Measurements from ENCODE around the gene RUFY1. TPM values are rescaled to one million over a fixed set of nuclear protein-coding genes. Genes with fewer than 3 reads are reported as not detected.

RUFY1 gene
- total RNA-seq, 1 experiment from 2014 or later, result 34.0 TPM

DNA sequence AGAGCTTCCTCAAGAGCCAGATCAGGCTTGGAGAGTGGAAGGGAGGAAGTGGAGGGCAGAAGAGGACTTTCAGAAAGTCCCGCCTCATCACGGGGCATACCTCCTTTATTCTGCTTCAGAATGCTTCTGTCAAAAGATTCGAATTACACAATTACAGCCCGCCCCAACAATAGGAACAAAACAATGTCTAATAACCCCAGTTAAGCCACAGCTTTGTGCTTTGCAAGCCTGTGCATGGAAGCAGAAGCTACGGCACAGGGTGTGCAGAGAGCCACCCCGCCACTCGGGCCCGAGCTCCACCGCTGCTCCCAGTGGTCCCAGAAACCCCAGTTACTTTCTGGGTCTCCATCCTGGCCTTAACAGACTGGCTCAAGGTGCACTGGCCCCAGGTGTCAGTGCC, 49.6 kb downstream of the RUFY1 start (continued):
- TF ChIP-seq CTCF (IDR thresholded peaks at IDR 0.05) (no peak), ZNF396 (CRISPR knock-in tag; IDR thresholded peaks at IDR 0.05; ENCODE audit: borderline replicate concordance) (no peak), NFE2L1 (CRISPR knock-in tag; IDR thresholded peaks at IDR 0.05) (no peak), CBFB (CRISPR knock-in tag; IDR thresholded peaks at IDR 0.05; ENCODE audit: low read depth) (no peak), CREM (CRISPR knock-in tag; IDR thresholded peaks at IDR 0.05) (no peak)
- TF ChIP-seq, protein P1, sequence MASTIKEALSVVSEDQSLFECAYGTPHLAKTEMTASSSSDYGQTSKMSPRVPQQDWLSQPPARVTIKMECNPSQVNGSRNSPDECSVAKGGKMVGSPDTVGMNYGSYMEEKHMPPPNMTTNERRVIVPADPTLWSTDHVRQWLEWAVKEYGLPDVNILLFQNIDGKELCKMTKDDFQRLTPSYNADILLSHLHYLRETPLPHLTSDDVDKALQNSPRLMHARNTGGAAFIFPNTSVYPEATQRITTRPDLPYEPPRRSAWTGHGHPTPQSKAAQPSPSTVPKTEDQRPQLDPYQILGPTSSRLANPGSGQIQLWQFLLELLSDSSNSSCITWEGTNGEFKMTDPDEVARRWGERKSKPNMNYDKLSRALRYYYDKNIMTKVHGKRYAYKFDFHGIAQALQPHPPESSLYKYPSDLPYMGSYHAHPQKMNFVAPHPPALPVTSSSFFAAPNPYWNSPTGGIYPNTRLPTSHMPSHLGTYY (CRISPR knock-in tag; IDR thresholded peaks at IDR 0.05), result no peak

- TF ChIP-seq SP1 (CRISPR knock-in tag; conservative IDR thresholded peaks at IDR 0.05) (no peak), ZNF121 (CRISPR knock-in tag; IDR thresholded peaks at IDR 0.05) (no peak), TP53 (CRISPR knock-in tag; IDR thresholded peaks at IDR 0.05) (no peak), STAT6 (CRISPR knock-in tag; conservative IDR thresholded peaks at IDR 0.05; ENCODE audit: low read depth) (no peak), NFE2L1 (CRISPR knock-in tag; IDR thresholded peaks at IDR 0.05) (no peak)
- TF ChIP-seq, protein P2, sequence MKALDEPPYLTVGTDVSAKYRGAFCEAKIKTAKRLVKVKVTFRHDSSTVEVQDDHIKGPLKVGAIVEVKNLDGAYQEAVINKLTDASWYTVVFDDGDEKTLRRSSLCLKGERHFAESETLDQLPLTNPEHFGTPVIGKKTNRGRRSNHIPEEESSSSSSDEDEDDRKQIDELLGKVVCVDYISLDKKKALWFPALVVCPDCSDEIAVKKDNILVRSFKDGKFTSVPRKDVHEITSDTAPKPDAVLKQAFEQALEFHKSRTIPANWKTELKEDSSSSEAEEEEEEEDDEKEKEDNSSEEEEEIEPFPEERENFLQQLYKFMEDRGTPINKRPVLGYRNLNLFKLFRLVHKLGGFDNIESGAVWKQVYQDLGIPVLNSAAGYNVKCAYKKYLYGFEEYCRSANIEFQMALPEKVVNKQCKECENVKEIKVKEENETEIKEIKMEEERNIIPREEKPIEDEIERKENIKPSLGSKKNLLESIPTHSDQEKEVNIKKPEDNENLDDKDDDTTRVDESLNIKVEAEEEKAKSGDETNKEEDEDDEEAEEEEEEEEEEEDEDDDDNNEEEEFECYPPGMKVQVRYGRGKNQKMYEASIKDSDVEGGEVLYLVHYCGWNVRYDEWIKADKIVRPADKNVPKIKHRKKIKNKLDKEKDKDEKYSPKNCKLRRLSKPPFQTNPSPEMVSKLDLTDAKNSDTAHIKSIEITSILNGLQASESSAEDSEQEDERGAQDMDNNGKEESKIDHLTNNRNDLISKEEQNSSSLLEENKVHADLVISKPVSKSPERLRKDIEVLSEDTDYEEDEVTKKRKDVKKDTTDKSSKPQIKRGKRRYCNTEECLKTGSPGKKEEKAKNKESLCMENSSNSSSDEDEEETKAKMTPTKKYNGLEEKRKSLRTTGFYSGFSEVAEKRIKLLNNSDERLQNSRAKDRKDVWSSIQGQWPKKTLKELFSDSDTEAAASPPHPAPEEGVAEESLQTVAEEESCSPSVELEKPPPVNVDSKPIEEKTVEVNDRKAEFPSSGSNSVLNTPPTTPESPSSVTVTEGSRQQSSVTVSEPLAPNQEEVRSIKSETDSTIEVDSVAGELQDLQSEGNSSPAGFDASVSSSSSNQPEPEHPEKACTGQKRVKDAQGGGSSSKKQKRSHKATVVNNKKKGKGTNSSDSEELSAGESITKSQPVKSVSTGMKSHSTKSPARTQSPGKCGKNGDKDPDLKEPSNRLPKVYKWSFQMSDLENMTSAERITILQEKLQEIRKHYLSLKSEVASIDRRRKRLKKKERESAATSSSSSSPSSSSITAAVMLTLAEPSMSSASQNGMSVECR (CRISPR knock-in tag; IDR thresholded peaks at IDR 0.05; ENCODE audit: borderline replicate concordance), result no peak
- ChIA-PET POLR2A (no interaction called here), CTCF (interaction anchor here (1.0 kb wide), 1 partner anchor 67 kb away, joined by 5 read pairs; no protein-coding TSS in a partner anchor)
- Mint-ChIP-seq H3K27me3 (ENCODE audit: low read depth) (no peaks in the 10 kb centered on the region), H3K27ac (no peak overlapping the region; the same call in 1 of the 2 replicates), H3K9me3 (no peaks in the 10 kb centered on the region), H3K4me1 (no peaks in the 10 kb centered on the region), H3K36me3 (peaks cover 47% of the 10 kb centered on the region), H3K4me3 (no peak overlapping the region)
- peak; percentile 10 for DNase-seq (ENCODE audit: low spot score)
- no peak for ATAC-seq
These were observed 51.7 kb downstream of the RUFY1 start for GRCh38 chr5:179601871-179602625.

DNA sequence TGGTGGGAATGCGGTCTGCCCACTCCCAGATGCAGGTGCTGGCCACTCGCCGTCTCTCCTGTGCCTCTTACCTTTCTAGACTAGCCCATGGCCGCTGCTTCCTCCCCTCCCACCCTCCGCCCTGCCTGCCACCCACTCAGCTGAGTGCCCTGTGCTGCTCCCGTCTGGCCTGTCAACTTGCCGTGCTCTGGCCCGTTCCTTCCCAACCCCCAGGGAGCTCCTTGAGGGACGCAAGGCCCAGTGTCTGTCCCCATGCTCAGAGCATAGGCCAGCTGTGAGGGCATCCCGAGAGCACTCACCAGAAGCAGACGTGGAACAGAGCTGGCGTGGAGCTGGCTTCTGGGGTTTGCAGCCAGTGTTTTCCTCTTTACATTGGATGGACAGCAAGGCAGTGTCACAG, 53.0 kb downstream of the RUFY1 start:
- H3K27ac Mint-ChIP-seq, result no peak overlapping the region
- peaks cover 44% of the 10 kb centered on the region for H3K36me3 Mint-ChIP-seq
- H3K4me3 Mint-ChIP-seq, result no peak overlapping the region
- DNase-seq (ENCODE audit: low spot score) (no peak), ATAC-seq (no peak)
- ChIA-PET POLR2A (no interaction called here), CTCF (no interaction called here)
- H3K4me1 Mint-ChIP-seq, result no peaks in the 10 kb centered on the region
- no peaks in the 10 kb centered on the region for H3K27me3 Mint-ChIP-seq (ENCODE audit: low read depth)
- H3K9me3 Mint-ChIP-seq, result no peaks in the 10 kb centered on the region
- no peak for TF ChIP-seq ZNF121 (CRISPR knock-in tag; IDR thresholded peaks at IDR 0.05)
- TF ChIP-seq CBFB (CRISPR knock-in tag; IDR thresholded peaks at IDR 0.05; ENCODE audit: low read depth), result no peak
